ENCODE data around the gene TAS2R8.
"Not testable (repeated sequence)": the region's sequence is repeated elsewhere in the genome, so short reads cannot be mapped to it uniquely, and the experiment has no call there.

The TAS2R8 gene

GRCh38 chr12:10794222-10794621, 12.9 kb downstream of the TAS2R8 start:
- Mint-ChIP-seq H3K27me3 (peaks cover 2% of the 10 kb centered on the region), H3K27ac (no peak overlapping the region), H3K36me3 (peaks cover 3% of the 10 kb centered on the region), H3K4me3 (no peak overlapping the region), H3K4me1 (ENCODE audit: low read depth) (no peaks in the 10 kb centered on the region), H3K9me3 (ENCODE audit: low read depth) (no peaks in the 10 kb centered on the region)

GRCh38 chr12:10791769-10792168, 15.3 kb downstream of the TAS2R8 start:
- H3K27me3 Mint-ChIP-seq; H3K4me3 Mint-ChIP-seq; H3K27ac Mint-ChIP-seq; H3K36me3 Mint-ChIP-seq; H3K4me1 Mint-ChIP-seq (ENCODE audit: low read depth); H3K9me3 Mint-ChIP-seq (ENCODE audit: low read depth): not testable (repeated sequence)

GRCh38 chr12:10783252-10783651, 23.8 kb downstream of the TAS2R8 start:
- Mint-ChIP-seq H3K27me3 (peaks cover 6% of the 10 kb centered on the region), H3K36me3 (peaks cover 2% of the 10 kb centered on the region), H3K27ac (no peak overlapping the region), H3K4me3 (no peak overlapping the region), H3K9me3 (ENCODE audit: low read depth) (no peaks in the 10 kb centered on the region), H3K4me1 (ENCODE audit: low read depth) (no peaks in the 10 kb centered on the region)

GRCh38 chr12:10779103-10779502, 28.0 kb downstream of the TAS2R8 start:
- no peak overlapping the region for H3K4me3 Mint-ChIP-seq
- no peaks in the 10 kb centered on the region for H3K4me1 Mint-ChIP-seq (ENCODE audit: low read depth)
- H3K36me3 Mint-ChIP-seq = peaks cover 2% of the 10 kb centered on the region
- no peak overlapping the region for H3K27ac Mint-ChIP-seq
- peaks cover 4% of the 10 kb centered on the region for H3K27me3 Mint-ChIP-seq
- no peaks in the 10 kb centered on the region for H3K9me3 Mint-ChIP-seq (ENCODE audit: low read depth)

GRCh38 chr12:10771132-10771733, 35.9 kb downstream of the TAS2R8 start:
- Mint-ChIP-seq H3K36me3 (no peaks in the 10 kb centered on the region), H3K9me3 (ENCODE audit: low read depth) (no peaks in the 10 kb centered on the region), H3K27ac (no peak overlapping the region), H3K4me1 (ENCODE audit: low read depth) (no peaks in the 10 kb centered on the region), H3K27me3 (peaks cover 25% of the 10 kb centered on the region), H3K4me3 (no peak overlapping the region)

- H3K4me1 Mint-ChIP-seq (ENCODE audit: low read depth) = no peaks in the 10 kb centered on the region
- H3K27me3 Mint-ChIP-seq = peaks cover 27% of the 10 kb centered on the region
- no peak overlapping the region for H3K27ac Mint-ChIP-seq
These were observed 47.4 kb downstream of the TAS2R8 start for GRCh38 chr12:10759657-10760056.

GRCh38 chr12:10756194-10756593, 50.9 kb downstream of the TAS2R8 start:
- no peak overlapping the region for H3K4me3 Mint-ChIP-seq
- no peak overlapping the region for H3K27ac Mint-ChIP-seq
- H3K4me1 Mint-ChIP-seq (ENCODE audit: low read depth) = no peaks in the 10 kb centered on the region
- H3K36me3 Mint-ChIP-seq = peaks cover 7% of the 10 kb centered on the region
- H3K27me3 Mint-ChIP-seq = peaks cover 14% of the 10 kb centered on the region
- peaks cover 5% of the 10 kb centered on the region for H3K9me3 Mint-ChIP-seq (ENCODE audit: low read depth)

More at GRCh38 chr12:10759657-10760056, 47.4 kb downstream of the TAS2R8 start:
- peaks cover 7% of the 10 kb centered on the region for H3K36me3 Mint-ChIP-seq
- peaks cover 5% of the 10 kb centered on the region for H3K9me3 Mint-ChIP-seq (ENCODE audit: low read depth)
- H3K4me3 Mint-ChIP-seq = no peak overlapping the region
